Caco-2 (cell line): Measurements from ENCODE around the gene CATSPER3. TPM values are rescaled to one million over a fixed set of nuclear protein-coding genes. Genes with fewer than 3 reads are reported as not detected.
A peak's percentile ranks its signal among the peaks of the same experiment; 100 is the strongest.

Source experiments
- BruUV-seq: library from RNA; stranded (reverse); fragments of 400-500 nt; replicated peaks from 2 replicates; lab custom pipeline; 2021; lab: Mats Ljungman, UMichigan
- CTCF ChIA-PET: fragments of 300-600 bp; sonication (Branson Sonifier 250); formaldehyde crosslinking; loops from one replicate; lab custom pipeline; 2022; ENCODE audit warnings: antibody characterized with exemption; lab: Charles Lee
- POLR2A ChIA-PET: fragments of 300-600 bp; sonication (Branson Sonifier 250); formaldehyde crosslinking; loops from one replicate; lab custom pipeline; 2022; ENCODE audit warnings: antibody characterized with exemption; lab: Charles Lee
- DNase-seq, 2 experiments: peaks; one replicate each; pipeline versions ENCODE4 v3.0.0 to v3.0.0-alpha.2; 2020 to 2022
- H3K27me3 ChIP-seq: replicated peaks from 2 replicates; pipeline ENCODE4 v1.6.0; 2011; ENCODE audit warnings: low read length; ENCODE audit not compliant: control insufficient read depth, insufficient read depth
- H3K36me3 ChIP-seq: 2 replicates; pipeline ENCODE4 v1.5.1; 2011; ENCODE audit warnings: low read length; ENCODE audit not compliant: control insufficient read depth, insufficient read depth
- H3K4me1 ChIP-seq: fragments of 250-450 bp; sonication (Bioruptor Pico); 2 replicates; pipeline ENCODE4 v1.5.1; 2020; ENCODE audit warnings: mild to moderate bottlenecking
- H3K4me3 ChIP-seq: 2 replicates; pipeline ENCODE4 v1.5.1; 2011; ENCODE audit warnings: low read depth, mild to moderate bottlenecking, control low read depth, low read length
- H3K9me3 ChIP-seq: fragments of 250-450 bp; sonication (Bioruptor Pico); 2 replicates; pipeline ENCODE4 v1.5.1; 2020; ENCODE audit warnings: mild to moderate bottlenecking, moderate library complexity
- H3K27ac Mint-ChIP-seq: one replicate; pipeline ENCODE4 v1.8.0; 2022; ENCODE audit warnings: mixed read lengths; ENCODE audit not compliant: unreplicated experiment
- H3K27me3 Mint-ChIP-seq: one replicate; pipeline ENCODE4 v1.8.0; 2022; ENCODE audit warnings: mixed read lengths; ENCODE audit not compliant: insufficient read depth, unreplicated experiment
- H3K36me3 Mint-ChIP-seq: one replicate; pipeline ENCODE4 v1.8.0; 2022; ENCODE audit warnings: mild to moderate bottlenecking, mixed read lengths; ENCODE audit not compliant: insufficient read depth, unreplicated experiment
- H3K4me1 Mint-ChIP-seq: one replicate; pipeline ENCODE4 v1.8.0; 2022; ENCODE audit warnings: low read depth, mixed read lengths; ENCODE audit not compliant: unreplicated experiment
- H3K4me3 Mint-ChIP-seq: one replicate; pipeline ENCODE4 v1.8.0; 2022; ENCODE audit warnings: mild to moderate bottlenecking, moderate library complexity, mixed read lengths; ENCODE audit not compliant: unreplicated experiment
- H3K9me3 Mint-ChIP-seq: one replicate; pipeline ENCODE4 v1.8.0; 2022; ENCODE audit warnings: mixed read lengths; ENCODE audit not compliant: unreplicated experiment
- intact Hi-C: fragments of 100-400 bp; cut with micrococcal nuclease; formaldehyde crosslinking; loops from one replicate; pipeline ENCODE4 v1.10.0; 2022; ENCODE audit not compliant: unreplicated experiment
- total RNA-seq: library from RNA; stranded (reverse); gene quantifications from 2 replicates; pipeline ENCODE4 v1.2.3, GENCODE V29; 2022
- TF ChIP-seq, protein P1 (sequence below), 2 experiments: fragments of 200-600 bp in 1 of 2; IDR thresholded peaks; 1 replicate in 1 of 2; 2 replicates in 1 of 2; pipeline versions ENCODE4 v1.5.1 to v1.8.0; 2011 to 2022; ENCODE audit warnings: antibody characterized with exemption in 1 of 2, control low read depth in 1 of 2, inconsistent platforms in 1 of 2, low read depth in 1 of 2, low read length in 1 of 2, mild to moderate bottlenecking in 1 of 2, moderate library complexity in 1 of 2; ENCODE audit not compliant: insufficient read depth in 1 of 2, severe bottlenecking in 1 of 2, unreplicated experiment in 1 of 2

The CATSPER3 gene
- total RNA-seq, 1 experiment from 2014 or later: 0.61 TPM

DNA sequence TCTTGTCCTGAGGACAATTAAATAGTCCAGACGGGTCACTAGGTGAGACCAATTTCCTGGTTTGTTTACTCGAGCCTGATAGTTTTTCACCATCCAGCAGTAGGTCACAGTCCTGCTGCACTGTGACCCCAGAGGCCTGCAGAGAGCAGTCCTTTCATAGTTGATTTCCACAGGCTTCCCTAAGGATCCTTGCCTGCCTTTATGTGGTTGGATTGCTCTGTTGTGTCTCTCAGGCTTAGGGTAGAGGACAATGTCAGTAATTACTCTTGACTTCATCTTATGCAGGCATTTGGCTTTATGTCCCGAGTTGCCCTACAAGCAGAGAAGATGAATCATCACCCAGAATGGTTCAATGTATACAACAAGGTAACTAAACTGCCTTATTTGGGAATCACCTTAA, 9.0 kb upstream of the CATSPER3 start:
- intact Hi-C loops: no loop called here

DNA sequence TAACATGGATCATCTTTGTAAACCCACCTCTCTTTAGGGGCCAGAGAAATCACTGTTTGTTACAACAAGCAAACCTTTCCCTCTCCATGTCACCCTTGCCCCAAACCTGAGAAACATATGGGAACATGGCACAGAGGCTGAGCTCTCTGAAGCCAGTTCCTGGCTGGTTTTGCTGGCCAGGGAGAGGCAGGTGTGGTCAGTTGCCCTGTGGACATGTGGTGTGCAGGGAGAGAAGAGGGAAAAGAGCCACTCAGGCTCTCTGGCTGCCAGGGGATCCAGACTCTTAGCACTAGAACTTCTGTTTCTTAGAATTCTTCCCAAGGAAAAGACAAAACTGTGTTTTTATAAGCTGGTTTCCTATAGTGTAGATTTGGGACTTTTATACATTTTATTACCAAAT, 4.6 kb upstream of the CATSPER3 start:
- Mint-ChIP-seq H3K36me3 (peaks cover 14% of the 10 kb centered on the region), H3K27ac (no peak overlapping the region), H3K27me3 (no peaks in the 10 kb centered on the region), H3K4me3 (no peak overlapping the region), H3K9me3 (no peaks in the 10 kb centered on the region), H3K4me1 (peaks cover 7% of the 10 kb centered on the region)
- BruUV-seq: no TSS peak
- H3K27me3 ChIP-seq: no peaks in the 10 kb centered on the region
- TF ChIP-seq, protein P1, sequence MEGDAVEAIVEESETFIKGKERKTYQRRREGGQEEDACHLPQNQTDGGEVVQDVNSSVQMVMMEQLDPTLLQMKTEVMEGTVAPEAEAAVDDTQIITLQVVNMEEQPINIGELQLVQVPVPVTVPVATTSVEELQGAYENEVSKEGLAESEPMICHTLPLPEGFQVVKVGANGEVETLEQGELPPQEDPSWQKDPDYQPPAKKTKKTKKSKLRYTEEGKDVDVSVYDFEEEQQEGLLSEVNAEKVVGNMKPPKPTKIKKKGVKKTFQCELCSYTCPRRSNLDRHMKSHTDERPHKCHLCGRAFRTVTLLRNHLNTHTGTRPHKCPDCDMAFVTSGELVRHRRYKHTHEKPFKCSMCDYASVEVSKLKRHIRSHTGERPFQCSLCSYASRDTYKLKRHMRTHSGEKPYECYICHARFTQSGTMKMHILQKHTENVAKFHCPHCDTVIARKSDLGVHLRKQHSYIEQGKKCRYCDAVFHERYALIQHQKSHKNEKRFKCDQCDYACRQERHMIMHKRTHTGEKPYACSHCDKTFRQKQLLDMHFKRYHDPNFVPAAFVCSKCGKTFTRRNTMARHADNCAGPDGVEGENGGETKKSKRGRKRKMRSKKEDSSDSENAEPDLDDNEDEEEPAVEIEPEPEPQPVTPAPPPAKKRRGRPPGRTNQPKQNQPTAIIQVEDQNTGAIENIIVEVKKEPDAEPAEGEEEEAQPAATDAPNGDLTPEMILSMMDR (IDR thresholded peaks at IDR 0.05; ENCODE audit: insufficient read depth in 1 of 2, low read depth in 1 of 2, low read length in 1 of 2, severe bottlenecking in 1 of 2, unreplicated experiment in 1 of 2): no peak
- intact Hi-C loops: no loop called here
- DNase-seq: no peak
- no peaks in the 10 kb centered on the region; the same call in 1 of the 2 replicates for H3K36me3 ChIP-seq
- no peak overlapping the region for H3K4me3 ChIP-seq
- CTCF ChIA-PET: no interaction called here
- no peaks in the 10 kb centered on the region for H3K9me3 ChIP-seq
- POLR2A ChIA-PET: no interaction called here
- H3K4me1 ChIP-seq: peaks cover 9% of the 10 kb centered on the region

More for the DNA sequence above, 9.0 kb upstream of the CATSPER3 start:
- no peak overlapping the region for H3K4me3 ChIP-seq
- H3K4me1 Mint-ChIP-seq: peaks cover 9% of the 10 kb centered on the region
- H3K36me3 ChIP-seq: no peaks in the 10 kb centered on the region; the same call in 1 of the 2 replicates
- peaks cover 9% of the 10 kb centered on the region for H3K4me1 ChIP-seq
- peaks cover 19% of the 10 kb centered on the region for H3K9me3 Mint-ChIP-seq
- POLR2A ChIA-PET: no interaction called here
- H3K27me3 ChIP-seq: no peaks in the 10 kb centered on the region
- CTCF ChIA-PET: interaction anchor here (0.6 kb wide), 1 partner anchor 10 kb away, joined by 3 read pairs; no protein-coding TSS in a partner anchor
- H3K27me3 Mint-ChIP-seq: no peaks in the 10 kb centered on the region
- H3K9me3 ChIP-seq: peaks cover 7% of the 10 kb centered on the region; the same call in 1 of the 2 replicates
- TF ChIP-seq, protein P1 (IDR thresholded peaks at IDR 0.05; ENCODE audit: insufficient read depth in 1 of 2, low read depth in 1 of 2, low read length in 1 of 2, severe bottlenecking in 1 of 2, unreplicated experiment in 1 of 2): no peak
- no TSS peak for BruUV-seq
- H3K36me3 Mint-ChIP-seq: peaks cover 21% of the 10 kb centered on the region
- peak in 1 of 2 experiments; percentile 13 for DNase-seq
- H3K4me3 Mint-ChIP-seq: no peak overlapping the region
- H3K27ac Mint-ChIP-seq: no peak overlapping the region

GRCh38 chr5:134964359-134965270, 3.1 kb upstream of the CATSPER3 start:
- Mint-ChIP-seq H3K27ac (no peak overlapping the region), H3K4me3 (no peak overlapping the region), H3K27me3 (no peaks in the 10 kb centered on the region), H3K4me1 (no peaks in the 10 kb centered on the region), H3K9me3 (no peaks in the 10 kb centered on the region), H3K36me3 (peaks cover 14% of the 10 kb centered on the region)
- POLR2A ChIA-PET: no interaction called here
- intact Hi-C loops: no loop called here
- CTCF ChIA-PET: no interaction called here
- H3K27me3 ChIP-seq: no peaks in the 10 kb centered on the region
- no TSS peak for BruUV-seq
- H3K9me3 ChIP-seq: no peaks in the 10 kb centered on the region
- no peaks in the 10 kb centered on the region for H3K4me1 ChIP-seq
- no peak overlapping the region for H3K4me3 ChIP-seq
- DNase-seq: no peak
- TF ChIP-seq, protein P1 (IDR thresholded peaks at IDR 0.05; ENCODE audit: insufficient read depth in 1 of 2, low read depth in 1 of 2, low read length in 1 of 2, severe bottlenecking in 1 of 2, unreplicated experiment in 1 of 2): no peak
- no peaks in the 10 kb centered on the region; the same call in 1 of the 2 replicates for H3K36me3 ChIP-seq
